RCC 7860 (cell line): ENCODE results near the gene JAKMIP2.
"Not testable (repeated sequence)": the region's sequence is repeated elsewhere in the genome, so short reads cannot be mapped to it uniquely, and the experiment has no call there.

Experiments
- DNase-seq: peaks from one replicate; pipeline ENCODE4 v3.0.0-alpha.2; 2015; ENCODE audit warnings: low spot score
- FAIRE-seq: peaks from 2 replicates; lab custom pipeline; 2012; peaks lifted over from hg19 to GRCh38; lab: Jason Lieb, UNC

Gene JAKMIP2

GRCh38 chr5:147617711-147618350 is 164.7 kb downstream of the JAKMIP2 start:
- no peak for FAIRE-seq
- no peak for DNase-seq

GRCh38 chr5:147617191-147617606 is 165.3 kb downstream of the JAKMIP2 start:
- DNase-seq (no peak), FAIRE-seq (no peak)

GRCh38 chr5:147616421-147616820 is 166.1 kb downstream of the JAKMIP2 start:
- FAIRE-seq (no peak), DNase-seq (no peak)

GRCh38 chr5:147613359-147613758 is 169.2 kb downstream of the JAKMIP2 start:
- FAIRE-seq = no peak

GRCh38 chr5:147611483-147611882 is 171.0 kb downstream of the JAKMIP2 start:
- no peak for DNase-seq
- no peak for FAIRE-seq

More at GRCh38 chr5:147613359-147613758, 169.2 kb downstream of the JAKMIP2 start:
- no peak for DNase-seq

- FAIRE-seq (no peak), DNase-seq (no peak)
Observed at GRCh38 chr5:147610798-147611197, 171.7 kb downstream of the JAKMIP2 start.

- FAIRE-seq (no peak), DNase-seq (no peak)
Observed at GRCh38 chr5:147601652-147602051, 180.9 kb downstream of the JAKMIP2 start.

- FAIRE-seq (no peak), DNase-seq (no peak)
Observed at GRCh38 chr5:147591120-147591519, 191.4 kb downstream of the JAKMIP2 start.

- no peak for FAIRE-seq
- DNase-seq = no peak
Observed at GRCh38 chr5:147590096-147590495, 192.4 kb downstream of the JAKMIP2 start.

- DNase-seq (no peak), FAIRE-seq (no peak)
Observed at GRCh38 chr5:147586832-147587231, 195.7 kb downstream of the JAKMIP2 start.

GRCh38 chr5:147586221-147586620 is 196.3 kb downstream of the JAKMIP2 start:
- FAIRE-seq = no peak

GRCh38 chr5:147582272-147582671 is 200.3 kb downstream of the JAKMIP2 start:
- not testable (repeated sequence) for FAIRE-seq, DNase-seq

More at GRCh38 chr5:147586221-147586620, 196.3 kb downstream of the JAKMIP2 start:
- no peak for DNase-seq

- DNase-seq, FAIRE-seq: not testable (repeated sequence)
Observed at GRCh38 chr5:147580418-147580817, 202.1 kb downstream of the JAKMIP2 start.

- peak; percentile 54 for DNase-seq
- FAIRE-seq = peak; percentile 88
Observed at GRCh38 chr5:147578228-147579024, 204.1 kb downstream of the JAKMIP2 start.

- peak; percentile 66 for FAIRE-seq
- no peak for DNase-seq
Observed at GRCh38 chr5:147576646-147577535, 205.6 kb downstream of the JAKMIP2 start.

- DNase-seq (no peak), FAIRE-seq (peak; percentile 8)
Observed at GRCh38 chr5:147575598-147575997, 206.9 kb downstream of the JAKMIP2 start.

- no peak for FAIRE-seq
- DNase-seq = no peak
Observed at GRCh38 chr5:147573211-147573610, 209.3 kb downstream of the JAKMIP2 start.

- FAIRE-seq = no peak
- DNase-seq = no peak
Observed at GRCh38 chr5:147568710-147569406, 213.7 kb downstream of the JAKMIP2 start.

- FAIRE-seq (no peak), DNase-seq (peak; percentile 22)
Observed at GRCh38 chr5:147567917-147568598, 214.5 kb downstream of the JAKMIP2 start.

GRCh38 chr5:147565524-147565923 is 217.0 kb downstream of the JAKMIP2 start:
- peak; percentile 78 for DNase-seq
- FAIRE-seq = peak; percentile 75
